Inflammatory macrophage (primary cell): Measurements from ENCODE around the gene EPHA3.

Source experiments
- DNase-seq, 2 donors: peaks; one replicate each; pipeline ENCODE4 v3.0.0-alpha.2; 2020 to 2022
- total RNA-seq, 18 experiments: gene quantifications; one replicate each; lab custom pipeline; 2026; ENCODE audit warnings: mixed read lengths in 6 of 18, inconsistent platforms in 2 of 18; lab: John Stamatoyannopoulos, UW

Gene EPHA3
- 0 to 0.26 (median 0.02) reads per million in 18 experiments for total RNA-seq

GRCh38 chr3:89107461-89108290 lies at the start of gene EPHA3:
Gene EPHA3 (plus strand): TSS chr3:89107621. CDS start chr3:89107749, 128 bp downstream.
- DNase-seq = peak; percentile 13 to 46

GRCh38 chr3:89058371-89058770 lies 49.0 kb upstream of the EPHA3 start:
- DNase-seq = no peak

DNA sequence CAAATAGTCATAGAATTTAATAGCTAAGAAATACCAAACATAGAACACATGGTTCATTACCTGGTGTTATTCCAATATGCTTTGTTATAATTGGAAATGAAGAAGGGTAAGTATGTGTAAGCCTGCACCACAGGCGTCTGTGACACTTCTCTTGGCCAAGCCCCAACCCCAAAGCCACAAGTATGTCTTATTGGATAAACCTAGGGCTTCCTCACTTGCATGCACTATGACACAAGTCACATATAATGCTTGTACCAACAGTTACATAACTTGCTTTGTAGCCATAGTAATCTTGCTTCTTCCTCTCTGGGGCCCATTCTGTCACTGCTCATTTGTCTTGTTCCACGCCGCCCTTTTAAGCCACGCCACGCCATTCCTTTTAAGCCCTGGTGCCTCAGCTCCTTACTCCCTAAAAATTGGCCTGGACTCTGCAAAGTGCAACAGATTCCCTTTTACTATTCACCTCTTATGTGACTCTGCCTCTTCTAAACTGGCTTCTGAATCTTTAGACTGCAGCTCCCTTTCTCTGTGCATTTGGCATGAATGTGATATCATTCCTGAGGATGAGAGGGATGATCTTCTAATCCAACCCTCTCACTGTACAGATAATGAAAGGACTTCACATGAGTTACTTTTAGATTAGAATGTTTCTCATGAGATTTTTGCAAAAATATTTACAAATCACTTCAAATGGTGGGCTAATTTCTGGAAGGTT lies 48.1 kb upstream of the EPHA3 start:
- DNase-seq = no peak

DNA sequence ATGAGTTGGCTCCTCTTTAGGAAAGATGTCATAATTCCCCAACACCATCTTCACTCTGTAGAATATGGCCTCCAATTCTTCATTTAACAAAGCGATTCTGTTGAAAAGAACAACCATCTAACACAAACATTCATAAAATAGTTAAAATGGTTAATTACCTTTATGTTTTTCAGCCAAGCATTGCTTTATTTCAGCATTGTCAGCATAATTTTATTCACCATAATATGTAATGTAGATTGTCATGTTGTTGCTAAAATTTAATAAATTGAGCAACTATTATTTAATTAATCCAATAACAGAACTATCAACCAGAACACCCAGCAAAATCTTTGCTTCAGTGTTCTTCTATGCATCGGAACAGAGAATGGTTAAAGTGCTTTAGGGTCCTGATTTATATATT lies 46.2 kb upstream of the EPHA3 start:
- no peak for DNase-seq

- no peak for DNase-seq
Measured at GRCh38 chr3:89067736-89068135, 39.7 kb upstream of the EPHA3 start.

GRCh38 chr3:89072642-89073041 lies 34.8 kb upstream of the EPHA3 start:
- DNase-seq = no peak

- DNase-seq = no peak
Measured at GRCh38 chr3:89079944-89080343, 27.5 kb upstream of the EPHA3 start.

DNA sequence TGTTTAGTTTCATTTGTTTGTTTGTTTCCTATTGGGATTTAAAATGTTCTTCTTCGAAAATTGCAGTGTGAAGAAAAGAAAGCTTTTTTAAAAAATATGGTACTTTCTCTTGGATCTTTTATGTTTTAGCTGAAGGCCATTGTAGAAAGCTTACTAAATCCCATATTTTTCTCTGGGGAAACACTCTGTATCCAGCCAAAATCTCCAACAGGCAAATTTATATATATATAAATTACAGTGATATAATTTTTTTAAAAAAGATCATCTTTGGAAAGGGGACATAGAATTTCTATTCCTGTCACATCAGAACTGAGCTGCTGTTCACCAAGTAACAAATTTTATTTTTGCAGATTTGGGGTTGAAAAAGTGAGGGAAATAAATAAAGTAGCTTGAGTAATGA lies 19.6 kb upstream of the EPHA3 start:
- DNase-seq = no peak

DNA sequence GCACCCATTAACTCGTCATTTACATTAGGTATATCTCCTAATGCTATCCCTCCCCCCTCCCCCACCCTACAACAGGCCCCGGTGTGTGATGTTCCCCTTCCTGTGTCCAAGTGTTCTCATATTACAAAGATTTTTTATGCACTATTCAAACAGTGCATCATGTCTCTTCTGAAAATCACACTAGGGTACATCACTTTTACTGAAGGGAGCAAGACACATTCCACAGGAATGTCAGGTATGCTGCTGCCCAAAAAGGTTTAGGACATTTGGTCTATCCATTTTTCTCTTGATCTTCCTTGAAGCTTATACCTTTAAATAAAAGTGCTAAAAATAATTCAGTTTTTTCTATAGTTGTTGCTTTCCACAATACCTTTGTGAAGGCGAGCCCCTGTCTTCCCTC lies 9.2 kb upstream of the EPHA3 start:
- no peak for DNase-seq

DNA sequence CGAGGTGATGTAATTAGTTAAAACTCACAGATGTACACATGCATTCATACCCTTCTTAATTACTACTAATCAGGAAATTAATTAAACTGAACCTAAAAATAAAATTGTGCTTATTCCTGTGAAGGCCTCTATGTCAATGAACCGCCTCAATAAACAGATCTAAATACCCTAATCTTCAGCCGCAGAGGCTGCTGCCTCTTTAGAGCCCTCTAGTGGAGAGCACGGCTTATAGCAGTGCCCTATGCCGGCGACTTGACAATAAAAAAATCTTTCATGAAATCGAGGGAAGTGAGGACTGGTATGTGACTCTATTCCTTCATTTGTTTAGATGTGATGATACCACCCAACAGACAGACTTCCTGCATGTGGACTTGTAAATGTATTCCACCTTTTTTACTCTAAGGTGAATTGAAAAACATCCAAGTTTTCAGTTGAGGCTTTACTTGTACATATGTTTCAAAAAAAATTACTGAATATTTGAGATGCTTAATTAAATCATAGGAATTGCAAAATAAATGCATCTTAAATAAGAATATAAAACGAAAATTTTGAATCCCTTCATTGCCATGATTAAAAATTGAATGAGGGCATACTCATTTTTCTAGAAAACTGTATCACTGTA lies 8.3 kb upstream of the EPHA3 start:
- peak; percentile 52 to 57 for DNase-seq

- DNase-seq = no peak
Measured at GRCh38 chr3:89101251-89101650, 6.2 kb upstream of the EPHA3 start.

- DNase-seq = no peak
Measured at GRCh38 chr3:89101921-89102320, 5.5 kb upstream of the EPHA3 start.

- no peak for DNase-seq
Measured at GRCh38 chr3:89104499-89104898, 2.9 kb upstream of the EPHA3 start.

DNA sequence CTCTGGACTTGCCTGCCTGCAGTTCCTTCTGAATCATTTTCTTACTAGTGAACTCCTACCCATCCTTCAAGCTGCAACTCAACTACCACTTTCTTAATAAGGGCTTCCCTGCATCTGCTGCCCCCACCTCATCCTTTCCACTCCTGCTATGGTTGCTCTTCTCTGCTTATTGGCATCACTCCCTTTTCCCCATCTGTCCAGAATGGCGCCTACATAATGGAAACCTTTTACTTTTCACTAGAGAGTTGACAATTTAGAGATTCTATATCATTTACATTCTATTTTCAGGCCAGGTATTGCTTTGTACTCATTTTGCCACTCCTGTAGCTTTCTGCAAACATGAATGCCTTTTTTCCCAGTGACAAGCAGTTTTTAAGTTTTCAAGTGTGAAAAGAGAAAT lies 1.9 kb upstream of the EPHA3 start:
- DNase-seq = no peak

GRCh38 chr3:89108291-89108550 lies 800 bp downstream of the EPHA3 start:
- no peak for DNase-seq

- no peak for DNase-seq
Measured at GRCh38 chr3:89113344-89113743, 5.9 kb downstream of the EPHA3 start.

- DNase-seq = no peak
Measured at GRCh38 chr3:89113893-89114840, 6.7 kb downstream of the EPHA3 start.

DNA sequence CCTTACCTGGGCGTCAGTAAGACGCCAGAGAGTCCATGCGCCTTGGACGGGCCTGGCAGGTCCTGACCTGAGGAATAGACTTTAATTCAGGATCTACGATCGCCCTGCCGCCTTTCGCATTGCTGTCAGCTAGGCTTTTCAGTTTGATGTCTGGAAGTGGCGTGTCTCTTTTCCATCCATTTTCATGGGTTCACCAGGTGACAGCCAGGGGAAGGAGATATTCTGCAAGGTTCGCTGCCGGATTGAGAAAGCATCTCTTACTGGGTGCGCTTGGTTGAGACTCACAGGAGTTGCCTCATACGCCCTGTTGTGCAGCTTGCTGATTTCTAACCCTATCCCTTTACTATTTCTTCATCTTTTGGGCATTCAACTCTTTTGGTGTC lies 7.4 kb downstream of the EPHA3 start:
- no peak for DNase-seq

DNA sequence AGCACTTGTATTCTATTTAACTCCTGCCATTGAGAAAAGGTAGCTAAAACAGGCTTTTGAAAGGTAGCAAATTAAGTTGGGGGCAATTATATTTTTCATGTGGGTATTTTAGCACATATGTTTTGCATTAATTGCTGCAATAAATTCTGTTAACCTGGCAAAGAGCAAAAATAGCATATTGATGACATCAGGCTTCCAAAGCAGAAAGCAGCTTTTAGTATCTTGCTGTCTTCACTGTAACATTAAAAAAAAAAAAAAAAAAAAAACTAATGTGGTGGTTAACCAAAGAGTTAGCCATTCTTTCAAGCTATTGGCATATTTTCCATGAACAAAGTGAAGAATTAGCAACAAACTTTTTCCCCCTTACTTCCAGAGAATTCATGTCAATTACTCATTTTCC lies 9.1 kb downstream of the EPHA3 start:
- no peak for DNase-seq

GRCh38 chr3:89138048-89138447 lies 30.6 kb downstream of the EPHA3 start:
- no peak for DNase-seq

DNA sequence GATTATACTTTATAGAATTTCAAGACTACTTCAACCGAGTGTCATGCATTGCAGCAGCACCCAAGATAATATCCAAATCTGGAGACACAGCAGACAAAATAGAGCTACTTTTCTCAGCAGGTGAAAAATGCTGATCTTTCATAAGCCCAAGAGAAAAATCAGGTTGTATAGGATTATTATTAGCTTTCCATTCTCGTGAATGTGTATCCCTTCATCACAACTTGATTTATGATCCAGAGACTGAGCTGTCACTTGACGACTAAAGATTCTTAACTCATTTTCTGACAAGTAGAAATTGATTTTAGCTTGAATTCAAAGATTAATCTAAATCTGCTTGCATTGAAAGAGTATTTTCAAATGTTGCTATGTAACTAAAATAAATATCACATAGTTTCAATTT lies 32.4 kb downstream of the EPHA3 start:
- DNase-seq = no peak

DNA sequence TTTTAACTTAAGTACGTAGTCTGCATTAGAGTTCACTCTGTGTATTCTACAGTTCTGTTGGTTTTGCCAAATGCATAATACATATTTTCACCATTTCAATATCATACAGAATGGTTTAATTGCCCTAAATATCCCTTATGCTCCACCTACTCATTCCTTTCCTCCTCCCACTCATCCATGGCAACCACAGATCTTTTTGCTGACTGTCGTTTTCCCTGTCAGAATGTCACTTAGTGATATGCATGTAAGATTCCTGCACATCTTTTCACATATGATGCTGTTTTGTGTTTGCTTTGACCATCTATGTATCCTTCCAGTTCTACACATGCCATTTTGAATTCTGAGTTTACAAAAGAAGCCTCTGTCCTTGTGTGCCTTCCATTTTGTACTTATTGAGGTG lies 36.7 kb downstream of the EPHA3 start:
- no peak for DNase-seq

GRCh38 chr3:89145995-89146394 lies 38.6 kb downstream of the EPHA3 start:
- DNase-seq = no peak
